Measurements from ENCODE around the gene SERPINB1.
A peak's percentile ranks its signal among the peaks of the same experiment; 100 is the strongest.

SERPINB1 gene

GRCh38 chr6:2791450-2791974 lies 50.2 kb downstream of the SERPINB1 start:
- Mint-ChIP-seq H3K4me1 (ENCODE audit: low read depth) (peaks cover 53% of the 10 kb centered on the region), H3K36me3 (ENCODE audit: low read depth) (peaks cover 27% of the 10 kb centered on the region), H3K4me3 (no peak overlapping the region), H3K27me3 (no peaks in the 10 kb centered on the region), H3K27ac (no peak overlapping the region), H3K9me3 (no peaks in the 10 kb centered on the region)
- DNase-seq, result no peak

- Mint-ChIP-seq H3K27me3 (no peaks in the 10 kb centered on the region), H3K4me1 (ENCODE audit: low read depth) (peaks cover 49% of the 10 kb centered on the region), H3K27ac (no peak overlapping the region), H3K4me3 (no peak overlapping the region), H3K9me3 (no peaks in the 10 kb centered on the region), H3K36me3 (ENCODE audit: low read depth) (peaks cover 34% of the 10 kb centered on the region)
- no peak for DNase-seq
These were observed 50.8 kb downstream of the SERPINB1 start for GRCh38 chr6:2790588-2791449.

GRCh38 chr6:2786269-2786668 lies 55.4 kb downstream of the SERPINB1 start:
- no peak for DNase-seq
- no peaks in the 10 kb centered on the region for H3K27me3 Mint-ChIP-seq
- H3K4me3 Mint-ChIP-seq, result no peak overlapping the region
- peaks cover 27% of the 10 kb centered on the region for H3K4me1 Mint-ChIP-seq (ENCODE audit: low read depth)
- H3K36me3 Mint-ChIP-seq (ENCODE audit: low read depth), result peaks cover 70% of the 10 kb centered on the region
- H3K27ac Mint-ChIP-seq, result no peak overlapping the region
- no peaks in the 10 kb centered on the region for H3K9me3 Mint-ChIP-seq

- Mint-ChIP-seq H3K4me1 (ENCODE audit: low read depth) (peaks cover 19% of the 10 kb centered on the region), H3K27me3 (no peaks in the 10 kb centered on the region), H3K36me3 (ENCODE audit: low read depth) (peaks cover 84% of the 10 kb centered on the region), H3K27ac (no peak overlapping the region), H3K4me3 (no peak overlapping the region), H3K9me3 (no peaks in the 10 kb centered on the region)
- DNase-seq, result no peak
These were observed 56.7 kb downstream of the SERPINB1 start for GRCh38 chr6:2784930-2785329.

DNA sequence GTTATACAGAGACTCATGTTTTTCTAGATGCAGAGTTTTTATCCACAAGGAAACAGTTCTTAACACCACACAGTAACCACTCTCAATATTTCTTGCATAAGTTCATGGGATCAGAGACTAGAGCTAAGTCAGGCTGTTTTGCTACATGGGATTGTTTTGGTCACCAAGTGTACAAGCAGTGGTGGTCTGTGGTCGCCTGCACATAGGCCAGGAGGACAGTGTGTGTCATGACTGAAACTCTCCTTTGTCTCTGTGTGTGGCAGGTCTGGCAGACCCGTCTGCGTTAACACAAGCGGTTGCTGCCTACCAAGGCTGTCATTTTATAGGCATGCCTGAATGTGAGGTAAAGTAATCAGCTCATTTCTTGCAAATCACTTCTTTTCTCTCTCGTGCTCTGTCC lies 57.6 kb downstream of the SERPINB1 start:
- Mint-ChIP-seq H3K9me3 (no peaks in the 10 kb centered on the region), H3K4me3 (no peak overlapping the region), H3K4me1 (ENCODE audit: low read depth) (peaks cover 15% of the 10 kb centered on the region), H3K27ac (no peak overlapping the region), H3K36me3 (ENCODE audit: low read depth) (peaks cover 88% of the 10 kb centered on the region), H3K27me3 (no peaks in the 10 kb centered on the region)
- no peak for DNase-seq

DNA sequence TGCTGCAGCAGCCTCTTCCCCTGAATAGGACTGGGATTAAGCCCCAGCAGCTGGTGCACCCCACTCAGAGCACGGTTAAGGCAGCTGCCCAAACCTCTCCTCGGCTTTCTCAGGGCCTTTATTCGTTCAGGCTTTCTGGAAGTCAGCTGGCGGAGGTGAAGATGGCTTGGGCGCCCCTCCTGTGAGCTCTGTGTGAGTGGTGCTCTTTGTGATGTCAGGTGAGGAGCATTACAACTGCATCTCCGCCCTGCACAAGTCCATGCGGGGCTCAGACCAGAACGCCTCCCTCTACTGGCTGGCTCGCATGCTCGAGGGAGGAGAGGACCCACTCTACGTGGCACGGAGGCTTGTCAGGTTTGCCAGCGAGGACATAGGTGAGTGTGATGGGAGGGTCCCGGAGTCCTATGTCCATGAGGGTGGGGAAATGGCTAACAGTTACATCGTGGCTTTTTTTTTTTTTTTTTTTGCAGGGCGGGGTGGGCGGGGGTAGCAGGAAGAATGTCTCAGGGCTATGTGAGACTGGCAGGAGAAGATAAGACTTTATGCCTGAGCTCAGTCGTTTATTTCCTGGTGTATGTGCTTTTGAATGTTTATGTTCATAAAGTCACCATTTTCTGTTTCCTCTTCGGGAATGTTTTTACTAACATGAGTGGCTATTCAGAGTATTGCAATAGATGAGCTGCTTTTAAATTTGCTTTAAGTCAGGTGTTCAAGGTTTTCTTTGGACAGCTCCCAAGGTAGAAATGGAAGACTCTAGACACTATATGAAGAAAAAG lies 58.3 kb downstream of the SERPINB1 start:
- no peak for DNase-seq
- peaks cover 94% of the 10 kb centered on the region for H3K36me3 Mint-ChIP-seq (ENCODE audit: low read depth)
- no peaks in the 10 kb centered on the region for H3K27me3 Mint-ChIP-seq
- peaks cover 13% of the 10 kb centered on the region for H3K4me1 Mint-ChIP-seq (ENCODE audit: low read depth)
- H3K9me3 Mint-ChIP-seq, result no peaks in the 10 kb centered on the region
- no peak overlapping the region for H3K27ac Mint-ChIP-seq
- H3K4me3 Mint-ChIP-seq, result no peak overlapping the region

GRCh38 chr6:2782825-2783187 lies 58.9 kb downstream of the SERPINB1 start:
- H3K4me1 Mint-ChIP-seq (ENCODE audit: low read depth), result peaks cover 13% of the 10 kb centered on the region
- no peak for DNase-seq
- H3K27me3 Mint-ChIP-seq, result no peaks in the 10 kb centered on the region
- peak overlapping the region; percentile 11 for H3K27ac Mint-ChIP-seq
- H3K4me3 Mint-ChIP-seq, result no peak overlapping the region
- no peaks in the 10 kb centered on the region for H3K9me3 Mint-ChIP-seq
- H3K36me3 Mint-ChIP-seq (ENCODE audit: low read depth), result peaks cover 96% of the 10 kb centered on the region

GRCh38 chr6:2782356-2782708 lies 59.3 kb downstream of the SERPINB1 start:
- Mint-ChIP-seq H3K36me3 (ENCODE audit: low read depth) (peaks cover 96% of the 10 kb centered on the region), H3K27ac (no peak overlapping the region), H3K27me3 (no peaks in the 10 kb centered on the region), H3K4me1 (ENCODE audit: low read depth) (peaks cover 17% of the 10 kb centered on the region), H3K4me3 (no peak overlapping the region), H3K9me3 (no peaks in the 10 kb centered on the region)
- no peak for DNase-seq
